ENCODE results near the gene CEACAM7. TPM values are rescaled to one million over a fixed set of nuclear protein-coding genes. Genes with fewer than 3 reads are reported as not detected.

The CEACAM7 gene
- not detected for total RNA-seq
- under 1 TPM in 1 of 3 donors, not detected in 2; 0.13 TPM for polyA plus RNA-seq
- long read RNA-seq, donor 1, result 0 reads
- long read RNA-seq, donor 2, result 0 reads

- DNase-seq, result no peak
- Histone ChIP-seq H3K36me3 (no peaks in the 10 kb centered on the region), H3K27me3 (replicated peaks in 1 of 7) (peaks cover 0 to 67% (median 0%) of the 10 kb centered on the region in 7 donors), H3K4me3 (no peak within 1 kb of the TSS), H3K4me1 (no peaks in the 10 kb centered on the region), H3K27ac (no peak within 1 kb of the TSS), H3K9me3 (peaks cover 0 to 20% (median 15%) of the 10 kb centered on the region in 8 donors)
- TF ChIP-seq POLR2AphosphoS5 (IDR thresholded peaks at IDR 0.05), result no peak
- no peak for TF ChIP-seq CTCF (IDR thresholded peaks at IDR 0.05 in 8 of 11, conservative IDR thresholded peaks at IDR 0.05 in 3 of 11)
- no peak for TF ChIP-seq POLR2A (IDR thresholded peaks at IDR 0.05)
- intact Hi-C loops (cut with DNase I; ENCODE audit: low total_unique reads), result no loop called here
- 71 to 95% (median 72%) methylated on average over 1 of the region's 1 CpG for WGBS, 5 donors
These were observed at the start of gene CEACAM7 for GRCh38 chr19:41688098-41688497. Gene CEACAM7, minus strand, starts transcription at chr19:41688270. Its CDS starts 105 bp downstream, at chr19:41688165.

- H3K4me1 ChIP-seq, result no peaks in the 10 kb centered on the region
- peaks cover 0 to 41% (median 0%) of the 10 kb centered on the region in 7 donors for H3K27me3 ChIP-seq (replicated peaks in 1 of 7)
- H3K36me3 ChIP-seq, result no peaks in the 10 kb centered on the region
- intact Hi-C loops (cut with DNase I; ENCODE audit: low total_unique reads), result no loop called here
- no peak overlapping the region for H3K27ac ChIP-seq
- TF ChIP-seq CTCF (IDR thresholded peaks at IDR 0.05 in 8 of 11, conservative IDR thresholded peaks at IDR 0.05 in 3 of 11) (no peak), POLR2A (IDR thresholded peaks at IDR 0.05) (no peak), POLR2AphosphoS5 (IDR thresholded peaks at IDR 0.05) (no peak)
- no peaks in the 10 kb centered on the region for H3K9me3 ChIP-seq
- WGBS, 5 donors, result 76 to 89% (median 82%) methylated on average over 5 of the region's 5 CpGs
- no peak overlapping the region for H3K4me3 ChIP-seq
- no peak for DNase-seq
These were observed 47.1 kb upstream of the CEACAM7 start for GRCh38 chr19:41735071-41735600.

- no peak for TF ChIP-seq CTCF (IDR thresholded peaks at IDR 0.05 in 8 of 11, conservative IDR thresholded peaks at IDR 0.05 in 3 of 11)
- TF ChIP-seq POLR2A (IDR thresholded peaks at IDR 0.05), result no peak
- no peak for TF ChIP-seq POLR2AphosphoS5 (IDR thresholded peaks at IDR 0.05)
- intact Hi-C loops (cut with DNase I; ENCODE audit: low total_unique reads), result no loop called here
- Histone ChIP-seq H3K4me3 (no peak overlapping the region), H3K27me3 (replicated peaks in 1 of 7) (peaks cover 0 to 45% (median 0%) of the 10 kb centered on the region in 7 donors), H3K36me3 (no peaks in the 10 kb centered on the region), H3K27ac (no peak overlapping the region), H3K9me3 (no peaks in the 10 kb centered on the region), H3K4me1 (no peaks in the 10 kb centered on the region)
- WGBS, 5 donors, result 72 to 81% (median 78%) methylated on average over 3 of the region's 3 CpGs
- DNase-seq, result no peak
These were observed 46.5 kb upstream of the CEACAM7 start for GRCh38 chr19:41734585-41734984.

GRCh38 chr19:41734156-41734555 lies 46.1 kb upstream of the CEACAM7 start:
- Histone ChIP-seq H3K4me3 (no peak overlapping the region), H3K27me3 (replicated peaks in 1 of 7) (peaks cover 0 to 45% (median 0%) of the 10 kb centered on the region in 7 donors), H3K4me1 (no peaks in the 10 kb centered on the region), H3K9me3 (no peaks in the 10 kb centered on the region), H3K27ac (no peak overlapping the region), H3K36me3 (no peaks in the 10 kb centered on the region)
- DNase-seq, result no peak
- no peak for TF ChIP-seq POLR2A (IDR thresholded peaks at IDR 0.05)
- TF ChIP-seq POLR2AphosphoS5 (IDR thresholded peaks at IDR 0.05), result no peak
- no peak for TF ChIP-seq CTCF (IDR thresholded peaks at IDR 0.05 in 8 of 11, conservative IDR thresholded peaks at IDR 0.05 in 3 of 11)
- intact Hi-C loops (cut with DNase I; ENCODE audit: low total_unique reads), result no loop called here
- 80 to 89% (median 82%) methylated on average over 4 of the region's 4 CpGs for WGBS, 5 donors
